ENCODE data around the gene FCHO2.

GRCh38 chr5:73037545-73037944 lies 81.7 kb downstream of the FCHO2 start:
- TF ChIP-seq CTCF (conservative IDR thresholded peaks at IDR 0.05; ENCODE audit: low read depth, low read length) (no peak), EZH2 (IDR thresholded peaks at IDR 0.05; ENCODE audit: borderline replicate concordance, low read depth, low read length, poor library complexity, severe bottlenecking) (no peak)

Measured in A673 (cell line).